HuH-7 (cell line): ENCODE results near the gene SLC25A36.
"Not testable (repeated sequence)": the region's sequence is repeated elsewhere in the genome, so short reads cannot be mapped to it uniquely, and the experiment has no call there.

Source experiments
- DNase-seq: peaks from one replicate; pipeline ENCODE4 v3.0.0; 2011; ENCODE audit warnings: low spot score

SLC25A36 gene

DNA sequence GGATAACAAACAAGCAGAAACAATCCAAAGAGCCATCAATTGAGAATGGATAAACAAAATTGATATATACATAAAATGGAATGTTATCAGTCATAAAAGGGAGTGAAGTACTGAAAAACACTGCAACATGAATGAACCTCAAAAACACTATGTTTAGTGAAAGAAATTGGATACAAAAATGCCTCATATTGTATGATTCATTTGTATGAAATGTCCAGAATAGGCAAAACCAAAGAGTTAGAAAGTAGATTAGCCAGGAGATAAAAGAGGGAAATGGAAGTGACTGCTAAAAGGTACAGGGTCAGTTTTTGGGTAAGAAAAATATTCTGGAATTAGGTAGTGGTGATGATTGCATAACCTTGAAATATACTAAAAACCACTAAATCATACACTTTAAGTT, 9.8 kb upstream of the SLC25A36 start:
- DNase-seq: no peak

DNA sequence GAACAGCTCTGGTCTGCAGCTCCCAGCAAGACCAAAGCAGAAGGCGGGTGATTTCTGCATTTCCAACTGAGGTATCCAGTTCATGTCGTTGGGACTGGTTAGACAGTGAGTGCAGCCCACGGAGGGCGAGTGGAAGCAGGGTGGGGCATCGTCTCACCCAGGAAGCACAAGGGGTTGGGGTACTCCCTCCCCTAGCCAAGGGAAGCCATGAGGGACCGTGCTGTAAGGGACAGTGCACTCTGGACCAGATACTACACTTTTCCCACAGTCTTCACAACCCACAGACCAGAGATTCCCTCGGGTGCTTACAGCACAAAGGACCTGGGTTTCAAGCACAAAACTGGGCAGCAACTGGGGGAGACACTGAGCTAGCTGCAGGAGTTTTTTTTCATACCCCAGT, 8.5 kb upstream of the SLC25A36 start:
- DNase-seq: no peak

GRCh38 chr3:140933552-140933951, 8.1 kb upstream of the SLC25A36 start:
- DNase-seq: no peak

DNA sequence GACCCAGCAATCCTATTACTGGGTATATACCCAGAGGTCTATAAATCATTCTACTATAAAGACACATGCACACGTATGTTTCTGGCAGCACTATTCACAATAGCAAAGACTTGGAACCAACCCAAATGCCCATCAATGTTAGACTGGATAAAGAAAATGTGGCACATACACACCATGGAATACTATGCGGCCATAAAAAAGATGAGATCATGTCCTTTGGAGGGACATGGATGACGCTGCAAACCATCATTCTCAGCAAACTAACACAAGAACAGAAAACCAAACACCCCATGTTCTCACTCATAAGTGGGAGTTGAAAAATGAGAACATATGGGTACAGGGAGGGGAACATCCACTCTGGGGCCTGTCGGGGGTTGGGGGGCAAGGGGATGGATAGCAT, 2.3 kb upstream of the SLC25A36 start:
- not testable (repeated sequence) for DNase-seq

DNA sequence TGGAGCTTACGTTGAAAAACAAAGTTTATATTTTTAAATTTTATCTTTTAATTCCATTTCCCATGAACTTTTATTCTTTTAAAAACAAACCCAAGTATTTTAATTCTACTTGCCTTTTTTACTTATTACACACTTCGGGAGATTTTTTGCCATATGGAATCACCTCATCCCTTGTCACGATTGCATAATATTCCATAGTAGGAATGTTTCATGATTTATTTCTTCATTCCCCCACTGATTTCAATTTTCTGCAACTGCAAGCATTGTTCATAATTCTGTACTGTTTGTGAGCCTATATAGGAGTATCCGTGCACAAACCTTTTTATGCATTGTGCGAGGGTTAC, 574 bp upstream of the SLC25A36 start:
- no peak for DNase-seq

GRCh38 chr3:140942221-140943104, 827 bp downstream of the SLC25A36 start:
- no peak for DNase-seq

DNA sequence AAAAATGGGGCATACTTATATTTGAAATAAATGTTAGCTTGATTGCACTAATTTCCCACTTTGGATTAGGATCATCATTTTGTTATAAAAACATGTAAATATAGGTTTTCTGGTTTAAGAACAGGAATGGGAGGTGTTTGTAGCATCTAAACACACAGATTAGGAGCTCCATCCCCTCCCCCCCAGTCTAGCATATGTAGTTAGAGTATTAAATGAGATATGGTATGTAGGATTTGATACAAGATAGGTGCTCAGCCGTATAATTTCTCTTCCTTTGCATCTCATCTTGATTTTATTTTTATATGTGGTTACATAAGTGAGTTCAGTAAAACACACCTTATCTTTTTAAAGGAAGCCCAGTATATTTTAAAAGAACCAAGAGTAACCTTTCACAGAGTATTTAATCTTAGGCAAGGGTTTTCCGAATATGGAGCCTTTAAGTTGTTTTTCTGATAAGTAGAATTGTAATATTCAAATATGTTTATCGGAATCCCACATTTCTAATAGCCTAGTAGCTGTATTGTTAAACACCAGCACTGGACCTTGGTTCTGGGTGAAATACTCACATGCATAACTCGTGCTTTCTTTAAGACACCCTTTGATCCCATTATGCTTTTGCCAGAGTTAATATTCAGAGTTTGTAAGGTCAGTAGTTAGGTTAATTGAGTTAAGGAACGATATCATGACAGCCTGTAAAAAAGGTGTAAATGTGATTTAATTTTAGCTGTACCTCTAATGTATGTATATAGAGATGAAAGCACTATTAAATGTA, 2.3 kb downstream of the SLC25A36 start:
- no peak for DNase-seq

GRCh38 chr3:140948460-140949249, 7.0 kb downstream of the SLC25A36 start:
- DNase-seq: no peak

DNA sequence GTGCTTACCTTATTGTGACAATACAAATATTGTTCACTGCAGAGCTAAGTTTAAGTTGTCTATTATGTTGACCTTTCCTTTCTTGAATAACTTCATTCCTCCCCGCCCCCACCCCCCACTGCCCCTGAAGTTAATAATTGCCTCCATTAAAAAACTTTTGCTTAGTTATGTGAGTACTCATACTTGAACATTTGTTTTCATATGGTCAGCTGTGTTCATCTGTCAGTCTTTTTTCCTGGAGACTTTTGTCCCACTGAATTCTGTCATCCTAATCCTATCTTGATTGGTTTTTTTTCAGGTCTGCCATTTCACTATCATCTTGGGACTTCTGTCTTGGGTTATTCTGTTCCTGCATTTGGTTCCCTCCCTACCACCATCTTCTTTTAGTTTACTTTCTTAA, 8.5 kb downstream of the SLC25A36 start:
- DNase-seq: no peak

- no peak for DNase-seq
Measured at GRCh38 chr3:140950863-140951262, 9.2 kb downstream of the SLC25A36 start.

- DNase-seq: not testable (repeated sequence)
Measured at GRCh38 chr3:140951750-140952149, 10.1 kb downstream of the SLC25A36 start.

DNA sequence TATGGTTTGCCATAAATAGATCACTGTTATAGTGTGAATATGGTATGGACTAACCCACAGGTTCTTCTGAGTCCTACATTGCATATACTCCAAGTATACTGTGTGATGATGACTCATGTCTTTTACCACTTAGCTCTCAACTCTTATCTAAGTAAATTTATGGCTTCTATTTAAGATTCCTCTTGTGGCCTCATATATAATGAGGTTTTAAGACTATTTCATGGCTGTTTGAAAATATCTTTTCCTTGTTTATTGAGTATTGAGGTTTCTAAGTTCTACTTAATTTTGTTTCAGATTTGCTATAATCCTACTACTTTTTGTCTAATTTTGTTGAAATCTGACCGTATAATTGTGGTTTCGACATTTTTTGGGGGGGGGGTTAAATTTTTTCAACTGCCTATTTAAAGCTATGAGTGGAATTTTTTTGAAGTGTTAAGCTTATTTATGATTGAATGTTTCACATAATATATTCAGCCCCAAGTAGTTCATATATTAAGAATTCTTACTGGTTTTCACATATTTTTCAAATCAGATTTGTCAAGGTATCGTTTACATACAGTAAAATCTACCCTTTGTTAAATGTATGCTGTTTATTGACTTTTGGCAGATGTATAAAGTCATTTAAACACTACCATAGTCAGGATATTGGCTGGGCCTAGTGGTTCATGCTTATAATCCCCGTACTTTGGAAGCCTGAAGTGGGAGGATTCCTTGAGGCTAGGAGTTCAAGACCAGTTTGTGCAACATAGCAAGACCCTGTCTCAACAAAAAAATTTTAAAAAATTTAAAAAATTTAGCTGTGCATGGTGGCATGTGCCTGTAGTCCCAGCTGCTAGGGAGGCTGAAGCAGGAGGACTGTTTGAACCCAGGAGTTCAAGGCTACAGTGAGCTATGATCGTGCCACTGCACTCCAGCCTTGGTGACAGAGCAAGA, 11.7 kb downstream of the SLC25A36 start:
- no peak for DNase-seq

GRCh38 chr3:140954576-140954975, 12.9 kb downstream of the SLC25A36 start:
- no peak for DNase-seq

DNA sequence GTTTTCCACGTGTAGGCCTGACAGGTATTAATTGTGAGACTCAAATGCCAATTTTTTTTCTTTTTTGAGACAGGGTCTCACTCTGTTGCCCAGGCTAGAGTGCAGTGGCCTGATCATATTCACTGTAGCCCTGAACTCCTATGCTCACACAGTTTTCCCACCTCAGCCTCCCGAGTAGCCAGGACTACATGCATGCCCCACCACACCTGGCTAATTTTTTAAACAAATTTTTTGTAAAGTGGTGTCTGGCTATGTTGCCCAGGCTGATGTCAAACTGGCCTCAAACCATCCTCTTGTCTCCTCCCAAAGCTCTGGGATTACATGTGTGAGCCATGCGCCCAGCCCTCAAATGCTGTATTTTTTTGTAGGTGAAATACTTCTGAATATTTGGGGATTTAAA, 14.0 kb downstream of the SLC25A36 start:
- DNase-seq: no peak

DNA sequence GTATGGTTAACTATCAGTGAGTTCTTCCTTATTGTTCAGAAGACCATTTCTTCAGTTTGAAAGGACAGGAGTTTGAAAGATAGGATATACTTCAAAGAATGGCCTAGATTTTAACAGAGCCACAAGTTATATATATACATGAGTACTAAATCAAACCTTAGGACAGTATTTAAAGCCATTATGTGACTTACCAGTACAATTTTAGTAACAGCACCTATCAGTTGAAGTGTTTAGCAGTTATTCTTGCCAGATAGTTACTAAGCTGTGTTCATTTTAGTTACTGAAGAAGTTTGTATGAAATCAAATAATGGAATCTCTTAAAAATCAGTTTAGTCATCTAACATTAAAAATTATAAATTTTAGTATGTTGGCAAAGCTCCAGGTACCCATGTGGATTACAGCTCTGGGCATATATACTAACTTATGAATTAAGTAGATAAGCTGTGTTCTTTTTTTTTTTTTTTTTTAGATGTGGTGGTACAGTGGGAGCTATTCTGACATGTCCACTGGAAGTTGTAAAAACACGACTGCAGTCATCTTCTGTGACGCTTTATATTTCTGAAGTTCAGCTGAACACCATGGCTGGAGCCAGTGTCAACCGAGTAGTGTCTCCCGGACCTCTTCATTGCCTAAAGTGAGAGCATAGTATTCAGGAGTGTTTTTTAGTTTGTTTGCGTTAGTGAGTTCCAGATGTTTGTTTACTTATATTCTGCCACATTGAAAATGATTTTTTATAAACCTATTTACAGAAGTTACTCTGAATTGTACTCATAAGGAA, 14.6 kb downstream of the SLC25A36 start:
- no peak for DNase-seq

GRCh38 chr3:140972833-140973232, 31.2 kb downstream of the SLC25A36 start:
- no peak for DNase-seq

DNA sequence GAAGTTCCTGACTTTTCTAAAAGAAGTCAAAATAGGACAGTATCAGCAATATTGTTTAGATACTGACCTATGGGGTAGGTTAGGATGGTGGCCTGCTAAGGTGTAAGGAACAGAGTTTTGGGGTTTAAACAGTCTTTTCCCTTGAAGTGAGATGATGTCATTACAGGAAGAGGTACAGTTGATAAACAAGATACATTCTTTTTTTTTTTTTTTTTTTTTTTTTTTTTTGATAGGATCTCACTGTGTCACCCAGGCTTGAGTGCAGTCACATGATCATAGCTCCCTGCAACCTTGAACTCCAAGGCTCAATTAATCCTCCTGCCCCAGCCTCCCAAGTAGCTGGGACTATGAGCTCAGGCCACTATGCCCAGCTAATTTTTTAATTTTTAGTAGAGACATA, 33.3 kb downstream of the SLC25A36 start:
- no peak for DNase-seq

- DNase-seq: no peak
Measured at GRCh38 chr3:140980663-140981062, 39.0 kb downstream of the SLC25A36 start.

- DNase-seq: not testable (repeated sequence)
Measured at GRCh38 chr3:140987792-140988191, 46.2 kb downstream of the SLC25A36 start.

GRCh38 chr3:140994316-140994715, 52.7 kb downstream of the SLC25A36 start:
- DNase-seq: no peak

DNA sequence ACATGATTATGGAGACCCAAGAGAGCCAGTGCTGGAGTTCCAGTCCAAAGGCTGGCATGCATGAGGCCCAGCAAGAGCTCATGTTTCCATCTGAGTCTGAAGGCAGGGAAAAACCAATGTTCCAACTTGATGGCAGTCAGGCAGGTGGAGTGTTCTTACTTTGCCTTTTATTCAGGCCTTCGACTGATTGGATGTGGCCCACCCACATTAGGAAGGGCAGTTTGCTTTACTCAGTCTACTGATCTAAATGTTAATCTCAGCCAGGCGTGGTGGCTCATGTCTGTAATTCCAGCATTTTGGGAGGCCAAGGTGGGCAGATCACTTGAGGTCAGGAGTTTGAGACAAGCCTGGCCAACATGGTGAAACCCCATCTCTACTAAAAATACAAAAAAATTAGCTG, 53.2 kb downstream of the SLC25A36 start:
- not testable (repeated sequence) for DNase-seq
